GM04503 (cell line): ENCODE results near the gene GRK2.
A peak's percentile ranks its signal among the peaks of the same experiment; 100 is the strongest.

Experiments
- DNase-seq: peaks from one replicate; pipeline ENCODE4 v3.0.0-alpha.2; 2012; ENCODE audit warnings: low read depth

GRK2 gene

GRCh38 chr11:67282155-67282875 lies 16.0 kb downstream of the GRK2 start:
- no peak for DNase-seq

- no peak for DNase-seq
Observed at GRCh38 chr11:67282876-67283371, 16.7 kb downstream of the GRK2 start.

- no peak for DNase-seq
Observed at GRCh38 chr11:67283481-67283963, 17.2 kb downstream of the GRK2 start.

GRCh38 chr11:67284811-67285540 lies 18.7 kb downstream of the GRK2 start:
- DNase-seq = no peak

GRCh38 chr11:67285541-67286498 lies 19.5 kb downstream of the GRK2 start:
- DNase-seq = no peak

GRCh38 chr11:67286621-67287333 lies 20.5 kb downstream of the GRK2 start:
- no peak for DNase-seq

- DNase-seq = no peak
Observed at GRCh38 chr11:67287355-67288197, 21.3 kb downstream of the GRK2 start.

- no peak for DNase-seq
Observed at GRCh38 chr11:67288198-67288451, 21.9 kb downstream of the GRK2 start.

GRCh38 chr11:67288452-67289225 lies 22.4 kb downstream of the GRK2 start:
- DNase-seq = peak; percentile 45

- no peak for DNase-seq
Observed at GRCh38 chr11:67289226-67289650, 23.0 kb downstream of the GRK2 start, which contains the start of gene ANKRD13D. Gene ANKRD13D, plus strand, starts transcription at chr11:67289303. Its CDS starts 158 bp downstream, at chr11:67289461.

GRCh38 chr11:67289651-67290479 lies 23.6 kb downstream of the GRK2 start:
- no peak for DNase-seq

- peak; percentile 45 for DNase-seq
Observed at GRCh38 chr11:67290801-67291200, 24.5 kb downstream of the GRK2 start.

- no peak for DNase-seq
Observed at GRCh38 chr11:67291481-67292381, 25.5 kb downstream of the GRK2 start.

- DNase-seq = no peak
Observed at GRCh38 chr11:67292671-67293070, 26.4 kb downstream of the GRK2 start.

- DNase-seq = peak; percentile 26
Observed at GRCh38 chr11:67293090-67293489, 26.8 kb downstream of the GRK2 start.

GRCh38 chr11:67295846-67296245 lies 29.6 kb downstream of the GRK2 start:
- no peak for DNase-seq

- DNase-seq = no peak
Observed at GRCh38 chr11:67298786-67299185, 32.5 kb downstream of the GRK2 start.
